DMS53 treated with DMSO at 0.1 percent for 48 hours (cell line): ENCODE results near the gene UROS.

ENCODE experiments used
- DNase-seq: peaks from one replicate; lab custom pipeline; 2025; ENCODE audit not compliant: unreplicated experiment; lab: John Stamatoyannopoulos, UW

Gene UROS

GRCh38 chr10:125838802-125839575, 15.9 kb upstream of the UROS start:
- DNase-seq: peak; percentile 47

DNA sequence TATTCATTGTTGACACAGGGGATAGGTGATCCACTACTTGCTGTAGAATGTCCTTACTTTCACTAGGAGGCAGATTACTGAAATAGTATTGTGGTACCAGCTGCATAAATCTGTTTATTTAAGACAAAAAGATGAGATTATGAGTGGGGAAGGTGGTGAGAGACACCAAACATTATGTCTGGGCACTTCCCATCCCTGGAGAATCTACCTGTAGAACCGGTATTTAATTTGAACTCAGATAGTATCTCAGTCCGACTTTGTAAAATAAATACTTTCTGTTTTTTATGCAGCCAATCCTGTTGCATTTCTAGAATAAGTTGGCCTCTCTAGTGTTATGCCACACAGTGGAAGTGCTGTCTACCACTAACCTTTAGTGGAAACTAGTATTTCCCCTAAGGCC, 13.7 kb upstream of the UROS start:
- no peak for DNase-seq

- DNase-seq: no peak
Observed at GRCh38 chr10:125828311-125828710, 5.3 kb upstream of the UROS start.

DNA sequence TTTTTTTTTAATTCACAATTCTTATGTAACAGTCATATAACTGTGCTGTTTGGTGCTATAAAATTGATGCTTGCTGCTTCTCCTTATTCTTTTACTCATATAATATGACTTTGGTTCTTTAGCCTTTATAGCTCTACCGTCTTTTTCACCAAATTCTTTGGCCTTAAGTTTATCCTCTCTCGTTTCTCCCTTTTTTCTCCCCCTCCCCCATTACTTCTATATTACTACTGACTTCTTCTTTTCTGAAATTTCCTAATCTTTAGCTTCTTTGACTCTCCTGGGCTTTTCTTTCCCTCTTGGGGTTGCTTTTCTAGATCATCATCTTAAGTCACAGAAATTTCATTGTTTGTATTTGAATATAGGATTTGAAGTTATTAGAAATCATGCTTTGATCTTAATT, 4.1 kb upstream of the UROS start:
- DNase-seq: no peak

DNA sequence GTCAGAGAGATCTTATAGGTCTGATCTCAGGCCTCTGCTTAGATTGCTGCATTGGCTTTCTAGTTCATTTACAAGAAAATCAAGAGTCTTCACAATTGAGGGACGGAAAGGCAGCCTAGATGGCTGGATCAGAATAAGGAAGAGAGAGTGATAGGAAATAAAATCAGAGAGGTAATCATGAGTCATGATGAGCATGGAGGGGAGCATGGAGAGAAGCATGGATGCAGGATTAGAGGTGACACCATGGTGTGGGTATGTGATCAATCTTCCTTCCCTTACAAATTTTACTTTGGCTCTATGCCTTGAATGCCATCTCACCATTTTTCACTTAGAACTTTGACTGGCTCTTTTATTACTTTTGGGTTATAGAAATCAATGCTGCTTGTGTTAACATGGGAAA, 1.7 kb upstream of the UROS start:
- DNase-seq: no peak

GRCh38 chr10:125823663-125824251, 699 bp upstream of the UROS start:
- DNase-seq: no peak

GRCh38 chr10:125820701-125821100, 2.4 kb downstream of the UROS start:
- DNase-seq: no peak

GRCh38 chr10:125817337-125817946, 5.6 kb downstream of the UROS start:
- DNase-seq: no peak

- no peak for DNase-seq
Observed at GRCh38 chr10:125816548-125816947, 6.5 kb downstream of the UROS start.

DNA sequence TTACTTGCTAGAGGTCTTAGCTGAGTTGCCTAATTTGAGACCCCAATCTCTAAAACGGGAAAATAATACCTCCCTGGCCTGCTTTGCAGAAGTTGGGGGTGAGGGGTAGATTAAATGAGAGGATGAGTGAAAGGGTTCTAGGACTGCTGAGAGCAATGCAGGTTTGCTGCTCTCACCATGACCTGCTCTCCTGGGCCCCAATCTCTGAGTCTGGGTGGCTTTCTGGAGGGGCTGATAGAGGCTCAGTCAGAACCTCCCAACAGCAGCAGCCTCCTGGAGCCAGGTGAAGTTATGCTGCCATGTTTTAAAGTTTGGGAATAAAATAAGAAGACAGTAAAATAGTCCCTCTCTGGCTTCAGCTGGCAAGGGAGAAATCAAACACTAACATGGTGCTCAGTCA, 7.3 kb downstream of the UROS start:
- DNase-seq: no peak

DNA sequence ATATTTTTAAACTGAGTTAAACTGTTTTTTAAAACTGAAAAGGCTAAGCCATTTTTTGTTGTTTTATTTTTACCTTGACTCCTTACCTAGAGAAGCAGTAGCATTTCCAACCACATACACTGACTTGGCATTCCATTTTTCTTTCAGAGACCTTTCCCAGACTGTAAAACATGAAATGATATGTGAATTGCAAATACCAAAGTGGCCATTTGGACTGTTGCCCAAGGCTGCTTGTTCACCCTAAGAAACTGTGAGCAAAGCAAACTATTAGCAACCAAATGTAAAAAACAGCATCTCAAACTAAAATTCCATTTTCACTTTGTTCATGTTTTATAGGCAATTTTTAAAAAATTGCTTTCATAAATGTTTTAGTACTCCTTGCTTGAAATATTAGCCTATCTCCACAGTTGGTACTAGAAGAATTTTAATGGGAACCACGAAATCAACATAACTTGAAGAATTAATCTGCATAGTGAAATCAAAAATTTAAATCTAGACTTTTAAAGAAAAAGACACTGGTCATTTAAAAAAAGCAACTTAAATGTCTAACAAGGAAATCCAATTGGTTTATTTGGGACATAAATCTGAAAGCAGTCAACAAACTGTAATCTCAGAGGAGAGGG, 10.8 kb downstream of the UROS start:
- DNase-seq: no peak

DNA sequence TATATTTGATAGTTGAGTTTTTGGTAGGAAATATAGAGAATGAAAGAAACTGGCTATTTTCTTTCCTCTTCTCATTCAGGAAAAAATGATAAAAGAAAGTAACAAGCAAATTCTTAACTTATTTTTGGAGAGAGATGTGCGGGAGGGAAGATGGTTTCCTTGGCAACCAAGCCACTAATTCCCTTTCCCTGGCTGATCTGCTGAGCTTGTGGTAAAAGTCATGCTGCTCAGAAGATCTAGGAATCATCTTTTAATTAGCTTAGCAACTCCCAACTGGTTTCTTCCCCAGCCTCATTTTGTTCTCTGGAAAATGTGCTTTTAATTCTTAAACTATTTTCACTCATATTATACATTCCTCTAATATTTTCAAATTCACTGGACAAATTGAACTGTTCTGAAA, 11.8 kb downstream of the UROS start:
- DNase-seq: no peak

DNA sequence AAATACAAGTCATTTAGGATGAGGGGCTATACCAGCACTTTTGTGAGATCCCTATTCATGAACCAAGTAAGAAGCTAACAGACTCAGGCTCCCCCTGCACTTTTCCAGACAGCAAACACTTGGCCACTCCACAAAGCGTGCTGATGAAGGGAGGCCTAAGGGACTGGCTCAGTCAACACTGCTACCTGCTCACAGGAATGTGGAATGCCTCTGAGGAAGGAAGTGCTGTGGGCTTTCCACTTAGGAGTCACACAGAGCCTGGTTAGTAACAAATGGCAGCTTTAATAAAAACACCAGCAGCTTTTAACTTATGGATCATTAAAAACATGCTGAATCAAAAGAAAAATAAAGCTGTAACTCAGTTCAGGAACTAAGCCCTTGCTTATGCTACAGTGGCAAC, 15.0 kb downstream of the UROS start:
- no peak for DNase-seq

DNA sequence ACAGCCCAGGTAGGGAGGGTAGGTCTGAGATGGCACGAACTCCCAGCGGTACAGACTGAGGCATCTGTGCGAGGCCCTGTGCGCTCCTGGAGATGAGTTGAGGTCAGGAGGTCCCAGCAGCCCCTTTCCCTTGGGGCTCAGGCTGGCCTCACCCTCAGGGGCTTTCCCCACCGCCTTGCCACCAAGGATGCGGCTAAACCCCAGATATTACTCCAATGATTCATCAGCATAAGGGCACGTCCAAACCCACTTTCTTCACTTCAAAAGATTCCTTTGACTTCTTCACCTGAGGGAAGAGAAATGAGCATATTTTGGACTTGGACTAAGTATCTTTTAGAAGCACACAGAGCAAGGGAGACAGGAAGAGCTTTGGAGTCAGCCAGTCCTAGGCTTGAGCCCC, 20.3 kb downstream of the UROS start:
- DNase-seq: no peak

GRCh38 chr10:125802131-125802530, 20.9 kb downstream of the UROS start:
- no peak for DNase-seq

DNA sequence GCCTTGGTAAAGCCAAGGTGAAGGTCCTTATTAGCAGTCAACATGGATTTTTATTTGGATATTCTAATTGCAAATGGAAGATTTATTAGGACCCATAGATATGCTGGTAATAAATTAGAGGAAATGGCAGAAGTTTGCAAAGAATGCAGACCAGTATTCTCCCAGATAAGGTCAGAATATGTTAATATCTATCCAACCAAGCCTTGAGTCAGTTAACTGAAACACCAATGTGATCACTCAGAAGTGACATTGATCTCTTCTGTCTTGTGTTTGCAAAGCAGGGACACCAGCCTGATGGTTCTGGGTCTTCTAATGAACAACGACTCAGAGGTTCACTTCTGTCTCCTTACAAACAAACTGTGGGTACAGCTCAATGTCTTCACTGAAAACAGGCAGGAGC, 21.5 kb downstream of the UROS start:
- DNase-seq: no peak

- DNase-seq: no peak
Observed at GRCh38 chr10:125799451-125800182, 23.4 kb downstream of the UROS start.

DNA sequence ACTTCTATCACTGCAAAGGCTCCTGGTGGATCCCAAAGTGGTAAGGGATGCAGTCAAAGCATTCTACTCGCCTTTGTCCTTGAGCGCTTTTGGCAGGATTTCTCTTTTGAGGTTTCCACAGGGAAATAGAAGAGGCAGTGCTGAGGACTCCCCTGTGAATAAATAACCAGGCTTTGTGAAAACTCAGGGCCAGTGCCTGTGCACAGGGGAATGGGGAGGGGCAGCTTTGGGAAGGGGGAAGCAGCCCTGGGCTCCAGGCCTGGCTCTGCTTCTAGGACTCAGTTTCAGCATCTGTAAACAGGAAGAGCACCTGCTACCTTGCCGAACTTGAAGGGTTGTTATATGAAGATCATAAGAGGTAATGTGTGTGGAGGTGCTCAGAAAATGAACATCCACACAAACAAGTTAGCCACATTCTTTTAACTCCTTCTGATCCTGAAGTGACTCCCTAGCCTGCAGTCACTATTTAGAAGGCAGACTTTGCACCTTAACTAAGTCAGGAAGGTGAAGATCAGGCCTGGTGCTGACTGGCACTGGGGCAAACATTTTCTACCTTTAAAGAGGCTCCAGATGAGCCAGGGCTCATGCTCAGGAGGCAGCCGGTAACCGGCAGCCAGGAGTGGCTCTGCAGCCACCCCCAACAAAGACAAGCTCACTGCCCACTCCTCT, 24.9 kb downstream of the UROS start:
- DNase-seq: no peak

GRCh38 chr10:125797424-125797823, 25.6 kb downstream of the UROS start:
- no peak for DNase-seq

DNA sequence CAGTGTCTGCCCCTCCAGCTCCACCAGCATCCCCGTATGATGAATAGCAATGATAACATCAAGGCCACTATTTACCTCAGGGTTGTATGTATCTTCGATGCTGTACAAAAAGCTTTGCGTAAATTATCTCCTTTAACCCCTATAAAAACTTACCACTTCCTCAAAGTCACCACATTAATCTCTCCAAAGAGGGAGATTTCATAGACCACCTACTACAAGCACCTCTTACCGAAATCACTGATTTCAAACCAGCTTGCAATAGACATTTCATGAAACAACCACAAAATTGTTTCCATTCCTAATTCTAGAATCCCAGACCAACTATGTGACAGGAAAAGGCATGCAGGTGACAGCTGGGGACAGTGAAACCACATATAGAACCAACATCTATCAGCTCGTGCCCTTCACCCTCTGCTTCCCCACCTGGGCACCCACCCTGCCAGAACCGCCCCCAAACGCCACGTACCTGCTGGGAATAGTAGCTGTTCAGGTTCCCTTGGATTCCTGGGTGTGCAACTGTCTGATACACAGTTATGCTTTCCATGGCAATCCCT, 27.3 kb downstream of the UROS start:
- DNase-seq: no peak

DNA sequence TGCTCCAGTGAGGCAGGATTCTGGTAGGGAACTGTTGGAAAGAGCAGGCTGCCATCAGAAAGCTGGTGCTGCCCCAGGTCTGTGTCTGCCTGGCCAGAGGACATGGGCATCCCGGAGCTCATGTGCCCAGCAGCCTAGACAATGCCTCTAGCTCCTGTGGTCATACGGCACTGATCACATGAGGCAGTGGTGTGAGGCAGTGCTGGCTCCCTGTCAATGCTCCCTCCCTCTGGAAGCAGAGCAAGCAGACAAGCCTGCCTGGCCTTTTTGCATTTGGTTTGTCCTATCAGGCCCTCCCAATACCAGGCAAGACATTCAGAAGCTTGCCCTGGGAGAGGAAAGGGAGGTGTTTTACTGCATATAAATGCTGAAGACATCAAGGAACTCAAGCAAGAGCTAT, 27.9 kb downstream of the UROS start:
- no peak for DNase-seq
